HCT116 (cell line): Measurements from ENCODE around the gene MACROD1. TPM values are rescaled to one million over a fixed set of nuclear protein-coding genes. Genes with fewer than 3 reads are reported as not detected.
A peak's percentile ranks its signal among the peaks of the same experiment; 100 is the strongest.

ENCODE experiments used
- ATAC-seq: fragments of 200-7000 bp; cut with Tn5 transposase; 2 replicates; pipeline ENCODE4 v1.9.1; 2020; ENCODE audit warnings: mild to moderate bottlenecking, moderate library complexity
- BruUV-seq: library from RNA; stranded (reverse); fragments of 400-500 nt; replicated peaks from 2 replicates; lab custom pipeline; 2021; lab: Mats Ljungman, UMichigan
- CTCF ChIA-PET: fragments of 300-600 bp; sonication (Branson Sonifier 250); formaldehyde crosslinking; loops from one replicate; lab custom pipeline; 2021; ENCODE audit warnings: antibody characterized with exemption; lab: Charles Lee
- POLR2A ChIA-PET: fragments of 300-600, 350-600 bp; sonication (Branson Sonifier 250); formaldehyde crosslinking; loops from one replicate; lab custom pipeline; 2021; ENCODE audit warnings: antibody characterized with exemption; lab: Charles Lee
- RAD21 ChIA-PET, 2 experiments: fragments of 300-600 bp; sonication (Branson Sonifier 250); formaldehyde crosslinking; loops; one replicate each; lab custom pipeline; 2023; ENCODE audit warnings: low total read pairs in 2 of 2; ENCODE audit not compliant: uncharacterized antibody in 2 of 2, unreplicated experiment in 2 of 2, low non-redundant PET in 1 of 2; lab: Charles Lee
- DNase-seq: peaks from one replicate; pipeline ENCODE4 v3.0.0-alpha.2; 2010; ENCODE audit warnings: low read depth, low spot score
- H2AFZ ChIP-seq: fragments of 200-600 bp; shearing (Covaris generic), sonication (generic); 2 replicates; pipeline ENCODE4 v1.6.1; 2017; ENCODE audit warnings: low read depth, mixed run types, mixed read lengths, antibody characterized with exemption, low read length; ENCODE audit not compliant: poor library complexity, severe bottlenecking
- H3K27ac ChIP-seq: 2 replicates; pipeline ENCODE4 v1.5.1; 2012; ENCODE audit warnings: low read depth, low read length
- H3K27me3 ChIP-seq: fragments of 200-600 bp; sonication (generic); 2 replicates; pipeline ENCODE4 v1.6.1; 2016; ENCODE audit warnings: mixed run types, low read length, mixed read lengths; ENCODE audit not compliant: insufficient read depth
- H3K36me3 ChIP-seq, 2 experiments: fragments of 200-500 bp in 1 of 2; fragments of 200-600 bp in 1 of 2; sonication (Bioruptor generic) in 1 of 2; sonication (generic) in 1 of 2; 2 replicates each; pipeline versions ENCODE4 v1.5.1 to v1.6.1; 2014 to 2016; ENCODE audit warnings: low read length in 2 of 2, inconsistent platforms in 1 of 2, mixed read lengths in 1 of 2, mixed run types in 1 of 2; ENCODE audit not compliant: insufficient read depth in 2 of 2, control insufficient read depth in 1 of 2
- H3K4me1 ChIP-seq, 2 experiments: fragments of 200-600 bp in 1 of 2; sonication (generic) in 1 of 2; 2 replicates each; pipeline versions ENCODE4 v1.5.1 to v1.6.1; 2012 to 2017; ENCODE audit warnings: low read length in 2 of 2, inconsistent platforms in 1 of 2, mild to moderate bottlenecking in 1 of 2, mixed read lengths in 1 of 2, mixed run types in 1 of 2, moderate library complexity in 1 of 2; ENCODE audit not compliant: insufficient read depth in 2 of 2, control insufficient read depth in 1 of 2
- H3K4me2 ChIP-seq: fragments of 200-600 bp; sonication (generic); 2 replicates; pipeline ENCODE4 v1.6.1; 2017; ENCODE audit warnings: mixed run types, low read length, mixed read lengths
- H3K4me3 ChIP-seq, 2 experiments: fragments of 200-600 bp in 1 of 2; sonication (generic) in 1 of 2; replicated peaks in 1 of 2; 2 replicates each; pipeline ENCODE4 v1.5.1; 2011 to 2016; ENCODE audit warnings: low read length in 2 of 2, control low read depth in 1 of 2, low read depth in 1 of 2, mild to moderate bottlenecking in 1 of 2, mixed read lengths in 1 of 2, mixed run types in 1 of 2
- H3K79me2 ChIP-seq: fragments of 200-600 bp; sonication (generic); 2 replicates; pipeline ENCODE4 v1.6.1; 2017; ENCODE audit warnings: mild to moderate bottlenecking, mixed run types, low read length, moderate library complexity, mixed read lengths; ENCODE audit not compliant: insufficient read depth
- H3K9ac ChIP-seq: fragments of 200-600 bp; sonication (generic); 2 replicates; pipeline ENCODE4 v1.6.1; 2016; ENCODE audit warnings: low read length, mixed read lengths
- H3K9me2 ChIP-seq: fragments of 200-600 bp; sonication (generic), shearing (Covaris generic); 2 replicates; pipeline ENCODE4 v1.6.1; 2017; ENCODE audit warnings: mixed run types, mild to moderate bottlenecking, moderate library complexity; ENCODE audit not compliant: insufficient read depth
- H3K9me3 ChIP-seq, 2 experiments: fragments of 200-500 bp in 1 of 2; fragments of 200-600 bp in 1 of 2; sonication (Bioruptor generic) in 1 of 2; sonication (generic) in 1 of 2; 2 replicates each; pipeline ENCODE4 v1.6.1; 2014 to 2017; ENCODE audit warnings: low read length in 2 of 2, mixed read lengths in 2 of 2, inconsistent platforms in 1 of 2, low read depth in 1 of 2, mild to moderate bottlenecking in 1 of 2, mixed run types in 1 of 2, moderate library complexity in 1 of 2; ENCODE audit not compliant: control insufficient read depth in 1 of 2, insufficient read depth in 1 of 2
- H4K20me1 ChIP-seq: fragments of 200-600 bp; sonication (generic), shearing (Covaris generic); 2 replicates; pipeline ENCODE4 v1.6.1; 2017; ENCODE audit warnings: mixed run types, mild to moderate bottlenecking, moderate library complexity; ENCODE audit not compliant: insufficient read depth
- ATF3 ChIP-seq: IDR thresholded peaks from 2 replicates; pipeline ENCODE4 v1.6.1; 2012
- CEBPB ChIP-seq: IDR thresholded peaks from 2 replicates; pipeline ENCODE4 v1.6.1; 2012; ENCODE audit warnings: low read depth
- ELF1 ChIP-seq: IDR thresholded peaks from 2 replicates; pipeline ENCODE4 v1.6.1; 2012; ENCODE audit warnings: low read depth, borderline replicate concordance
- EZH2 ChIP-seq: fragments of 200-600 bp; sonication (generic); IDR thresholded peaks from 2 replicates; pipeline ENCODE4 v1.6.1; 2017; ENCODE audit warnings: antibody characterized with exemption, mixed run types
- JUND ChIP-seq: IDR thresholded peaks from 2 replicates; pipeline ENCODE4 v1.6.1; 2012
- POLR2A ChIP-seq: IDR thresholded peaks from 2 replicates; pipeline ENCODE4 v1.7.0; 2011; ENCODE audit warnings: borderline replicate concordance; ENCODE audit not compliant: insufficient read depth, insufficient read length; ENCODE audit errors: extremely low read depth
- POLR2AphosphoS5 ChIP-seq: IDR thresholded peaks from 2 replicates; pipeline ENCODE4 v1.6.1; 2011; ENCODE audit warnings: mild to moderate bottlenecking, low read depth, low read length, moderate library complexity
- RAD21 ChIP-seq: IDR thresholded peaks from 2 replicates; pipeline ENCODE4 v1.6.1; 2012; ENCODE audit warnings: low read depth, mild to moderate bottlenecking
- SIN3A ChIP-seq: IDR thresholded peaks from 2 replicates; pipeline ENCODE4 v1.6.1; 2012; ENCODE audit warnings: low read depth
- SP1 ChIP-seq: IDR thresholded peaks from 2 replicates; pipeline ENCODE4 v1.6.1; 2012; ENCODE audit warnings: low read depth
- TCF7L2 ChIP-seq: IDR thresholded peaks from 2 replicates; pipeline ENCODE4 v1.7.0; 2011; ENCODE audit warnings: borderline replicate concordance, inconsistent platforms; ENCODE audit not compliant: insufficient read depth, insufficient read length; ENCODE audit errors: extremely low read depth
- YY1 ChIP-seq: IDR thresholded peaks from 2 replicates; pipeline ENCODE4 v1.6.1; 2011; ENCODE audit warnings: low read length, low read depth, moderate library complexity, mild to moderate bottlenecking; ENCODE audit not compliant: insufficient replicate concordance; ENCODE audit errors: extremely low read depth
- ZFX ChIP-seq: fragments of 450-650 bp; IDR thresholded peaks from 2 replicates; pipeline ENCODE4 v1.6.1; 2017
- ZNF274 ChIP-seq: fragments of 200-500 bp; sonication (Bioruptor generic); IDR thresholded peaks from 2 replicates; pipeline ENCODE4 v1.6.1; 2014; ENCODE audit warnings: mild to moderate bottlenecking, low read depth, low read length, inconsistent platforms
- intact Hi-C: fragments of 100-400 bp; cut with micrococcal nuclease; formaldehyde crosslinking; loops from 2 replicates; pipeline ENCODE4 v1.10.0; 2022
- total RNA-seq: library from RNA; stranded (reverse); gene quantifications from one replicate; pipeline ENCODE4 v1.2.1, GENCODE V29; 2021; ENCODE audit not compliant: unreplicated experiment

The MACROD1 gene
- total RNA-seq, 1 experiment from 2014 or later = 61.1 TPM

GRCh38 chr11:64093233-64094039 lies 72.5 kb downstream of the MACROD1 start:
- ChIA-PET POLR2A (no interaction called here), RAD21 (no interaction called here), CTCF (no interaction called here)
- Histone ChIP-seq H3K27me3 (no peaks in the 10 kb centered on the region), H3K9me3 (no peaks in the 10 kb centered on the region), H2AFZ (no peak overlapping the region), H3K9me2 (no peaks in the 10 kb centered on the region), H3K4me1 (peaks cover 21 to 26% of the 10 kb centered on the region in 2 experiments), H3K27ac (peak overlapping the region; percentile 49), H3K36me3 (no peaks in the 10 kb centered on the region), H3K9ac (peak overlapping the region; percentile 34), H3K79me2 (no peaks in the 10 kb centered on the region), H3K4me3 (0 out of 4 replicates have a peak overlapping the region, but pooled peaks of 1 of the 2 experiments have one; percentile 5), H3K4me2 (peak overlapping the region; percentile 66), H4K20me1 (no peaks in the 10 kb centered on the region; the same call in 1 of the 2 replicates)
- no TSS peak for BruUV-seq
- TF ChIP-seq ZFX (no peak), SP1 (no peak), JUND (no peak), ELF1 (no peak), ZNF274 (no peak), YY1 (no peak), TCF7L2 (no peak), CEBPB (no peak), POLR2A (no peak), ATF3 (no peak), POLR2AphosphoS5 (no peak), SIN3A (no peak), EZH2 (no peak), RAD21 (no peak)
- ATAC-seq (peak; percentile 14; the same call in 1 of the 2 replicates), DNase-seq (no peak)
- intact Hi-C loops = no loop called here
